GM21360 (cell line): ENCODE results near the gene MYOM1.
A peak's percentile ranks its signal among the peaks of the same experiment; 100 is the strongest.

Source experiments
- ATAC-seq: cut with Tn5 transposase; IDR thresholded peaks from one replicate; pipeline ENCODE4 v1.9.1; 2021; ENCODE audit warnings: mild to moderate bottlenecking, moderate library complexity; ENCODE audit not compliant: unreplicated experiment

MYOM1 gene

GRCh38 chr18:3219631-3220335 is at the start of gene MYOM1:
TSS of gene MYOM1 (minus strand) at chr18:3219968. CDS start at chr18:3215223, 4,745 bp downstream.
- ATAC-seq, result no peak

- no peak for ATAC-seq
Observed at GRCh38 chr18:3269241-3269913, 49.6 kb upstream of the MYOM1 start.

GRCh38 chr18:3268306-3268705 is 48.5 kb upstream of the MYOM1 start:
- ATAC-seq, result no peak

DNA sequence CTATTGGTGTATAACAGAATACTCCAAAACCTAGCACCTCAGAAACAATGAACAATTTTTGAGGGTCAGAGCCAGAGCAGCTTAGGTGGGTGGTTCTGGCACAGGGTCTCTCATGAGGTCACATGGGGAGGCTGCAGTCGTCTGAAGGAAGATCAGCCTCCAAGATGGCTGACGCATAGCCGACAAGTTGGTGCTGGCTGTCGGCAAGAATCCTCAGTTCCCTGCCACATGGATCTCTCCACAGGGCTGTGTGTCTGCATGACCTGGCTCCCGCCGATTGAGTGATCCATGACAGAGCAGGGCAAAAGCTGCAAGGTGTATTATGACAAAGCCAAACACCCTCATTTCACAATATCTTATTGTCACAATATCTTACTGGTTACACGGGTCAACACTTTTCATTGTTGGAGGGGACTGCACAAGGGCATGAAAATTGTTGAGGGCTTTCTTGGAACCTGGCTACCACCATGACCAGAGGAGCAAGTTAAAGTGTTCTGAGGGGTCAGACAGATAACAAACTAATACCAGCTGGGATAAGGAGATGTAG is 46.4 kb upstream of the MYOM1 start:
- ATAC-seq, result no peak

- no peak for ATAC-seq
Observed at GRCh38 chr18:3265564-3266033, 45.8 kb upstream of the MYOM1 start.

GRCh38 chr18:3264362-3264761 is 44.6 kb upstream of the MYOM1 start:
- ATAC-seq, result no peak

DNA sequence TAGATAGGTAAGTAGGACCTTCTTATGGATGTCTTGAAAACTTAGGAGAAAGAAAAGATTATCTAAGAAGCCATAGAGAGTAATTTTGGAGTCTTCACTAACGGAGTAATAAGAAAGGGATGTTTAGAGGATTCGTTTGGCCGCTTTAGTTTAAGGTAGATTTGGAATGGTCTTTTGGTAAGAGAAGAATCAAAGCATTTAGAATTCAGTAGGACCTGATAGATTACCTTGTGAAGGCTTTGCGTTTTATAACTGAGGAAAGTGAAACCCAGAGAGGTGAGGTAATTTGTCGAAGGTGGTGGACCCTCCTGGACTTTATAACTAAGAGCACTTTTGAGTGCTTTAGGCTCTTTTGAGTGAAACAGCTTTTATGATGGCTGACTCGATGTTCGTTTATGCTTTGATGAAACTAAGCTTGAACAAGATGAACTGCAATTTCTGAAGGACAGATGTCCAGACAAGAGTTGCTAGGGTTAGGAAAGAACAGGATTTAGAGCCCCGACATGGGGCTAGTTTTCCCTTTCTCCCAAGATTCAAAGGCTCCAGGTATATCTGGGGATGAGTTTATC is 43.4 kb upstream of the MYOM1 start:
- ATAC-seq, result no peak

DNA sequence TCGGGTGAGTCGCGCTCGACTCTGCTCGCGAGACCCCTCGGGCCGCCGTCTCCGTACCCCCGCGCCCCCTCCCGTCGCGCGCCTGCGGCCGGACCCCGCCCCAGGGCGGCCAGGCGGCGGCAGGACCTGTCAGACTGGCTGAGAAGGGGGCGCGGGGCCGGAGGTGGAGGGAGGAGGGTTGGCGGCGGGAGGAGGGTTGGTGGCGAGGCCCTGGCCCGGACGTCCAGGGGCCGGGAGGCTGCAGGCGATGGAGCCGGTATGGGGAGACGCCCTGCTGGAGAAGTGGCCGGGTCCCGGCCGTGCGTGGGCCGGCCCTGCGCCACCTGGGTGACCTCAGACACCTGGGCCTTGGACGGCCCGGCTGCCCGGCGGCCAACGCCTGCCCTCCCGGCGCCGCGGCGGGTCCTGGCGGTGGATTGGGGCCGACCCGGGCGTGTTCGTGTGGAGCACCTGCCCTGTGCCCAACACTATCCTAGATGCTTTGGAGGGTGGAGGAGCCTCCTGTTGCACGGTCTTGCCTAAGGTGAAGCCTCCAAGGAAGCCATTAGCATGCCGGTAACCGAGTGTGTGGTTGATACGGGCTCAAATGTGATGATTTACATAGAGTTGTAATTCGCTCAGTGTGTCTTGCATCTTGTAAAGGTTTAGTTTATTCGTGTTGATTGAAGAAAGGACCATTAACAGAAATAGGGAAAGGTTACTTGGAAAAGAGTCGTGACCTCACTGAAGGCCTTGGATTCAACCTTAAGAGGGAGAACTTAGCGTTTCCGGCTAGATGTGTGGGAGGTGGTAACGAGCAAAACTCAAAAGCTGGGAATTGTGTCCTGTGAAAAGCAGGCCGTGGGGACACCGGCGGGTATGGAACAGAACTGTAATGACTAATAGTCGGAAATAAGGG is 42.7 kb upstream of the MYOM1 start:
- ATAC-seq, result peak; percentile 35

DNA sequence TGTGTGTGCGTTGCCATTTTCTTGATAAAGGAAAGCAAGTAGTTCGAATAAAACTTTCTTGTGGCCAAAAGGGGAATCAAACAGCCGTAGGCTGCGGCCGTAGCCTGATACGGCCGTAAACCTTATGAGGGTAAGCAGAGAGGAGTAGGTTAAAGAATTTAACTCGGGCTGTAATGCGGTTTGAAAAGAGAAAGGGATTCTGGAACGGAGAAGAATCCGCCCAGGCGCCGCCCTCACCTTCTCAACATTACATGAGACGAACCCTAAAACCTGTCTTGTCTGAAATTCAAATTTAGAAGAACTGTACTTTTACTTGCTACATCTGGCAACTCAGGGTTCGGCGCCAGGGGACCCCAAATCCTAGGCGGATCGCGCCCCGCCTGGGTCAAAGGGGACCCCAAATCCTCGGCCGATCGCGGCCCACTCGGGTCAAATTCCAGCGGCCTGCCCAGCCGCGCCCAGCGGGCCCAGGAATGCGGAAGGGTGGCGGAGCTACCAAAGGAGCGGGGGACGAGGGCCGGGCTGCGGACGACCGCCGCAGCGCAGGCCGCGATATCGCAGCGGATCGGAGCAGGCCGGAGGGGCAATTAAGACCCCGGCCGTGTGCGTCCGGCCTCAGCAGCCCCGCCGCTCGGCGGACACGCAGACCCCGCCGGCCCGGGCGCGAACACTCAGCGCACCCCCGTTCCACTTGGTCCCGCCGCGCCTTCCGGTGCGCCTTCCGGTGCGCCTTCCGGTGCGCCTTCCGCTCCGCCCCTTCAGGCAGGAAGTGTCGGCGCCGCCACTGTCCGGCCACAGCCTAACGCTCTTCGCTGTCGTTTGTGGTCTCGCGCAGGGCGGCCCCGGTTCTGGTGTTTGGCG is 41.8 kb upstream of the MYOM1 start, which contains the start of gene MYL12B:
Gene MYL12B, plus strand, starts transcription at position 761 of the 861 bp plus-strand sequence. CDS start 10,766 bp downstream, outside the sequence.
- peak; percentile 82 for ATAC-seq

DNA sequence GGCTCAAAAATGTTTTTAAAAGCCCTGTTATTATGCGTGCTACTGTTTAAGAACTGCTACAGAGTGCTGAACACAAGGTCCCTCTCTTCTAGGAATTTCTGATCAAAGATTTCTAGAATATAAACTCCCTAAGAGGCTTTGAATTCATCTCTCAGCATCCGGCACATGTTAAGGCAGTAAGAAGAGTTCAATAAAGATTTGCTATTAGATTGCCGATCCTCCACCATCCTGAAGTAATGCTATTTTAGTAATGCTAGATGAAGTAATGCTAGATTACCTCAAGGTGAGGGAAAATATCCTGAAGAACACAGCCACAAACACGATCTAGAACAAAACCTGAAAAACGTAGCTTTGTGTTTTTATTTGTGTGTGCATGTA is 41.2 kb upstream of the MYOM1 start:
- ATAC-seq, result no peak

DNA sequence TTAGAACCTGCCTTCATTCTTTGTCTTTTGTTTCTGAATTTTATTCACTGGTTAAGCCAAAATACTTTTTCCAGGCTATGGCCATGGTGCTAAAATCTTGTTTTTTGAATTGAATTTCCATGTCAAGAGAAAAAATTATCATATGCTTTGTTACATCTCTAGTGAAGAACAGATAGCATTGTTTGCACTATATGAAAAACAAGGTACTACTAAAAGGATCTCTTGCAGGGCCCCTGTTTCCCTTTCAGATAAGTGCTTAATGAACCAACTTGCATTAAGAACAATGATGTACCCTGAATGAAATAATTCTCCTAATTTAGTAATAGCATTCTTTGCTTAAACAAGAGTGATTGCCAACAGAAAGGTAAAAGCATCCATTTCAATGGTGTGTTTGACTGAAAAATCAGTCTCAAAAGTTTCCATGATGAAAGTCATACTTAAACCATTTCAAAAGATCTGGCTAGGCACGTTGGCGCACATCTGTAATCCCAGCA is 37.9 kb upstream of the MYOM1 start:
- no peak for ATAC-seq

DNA sequence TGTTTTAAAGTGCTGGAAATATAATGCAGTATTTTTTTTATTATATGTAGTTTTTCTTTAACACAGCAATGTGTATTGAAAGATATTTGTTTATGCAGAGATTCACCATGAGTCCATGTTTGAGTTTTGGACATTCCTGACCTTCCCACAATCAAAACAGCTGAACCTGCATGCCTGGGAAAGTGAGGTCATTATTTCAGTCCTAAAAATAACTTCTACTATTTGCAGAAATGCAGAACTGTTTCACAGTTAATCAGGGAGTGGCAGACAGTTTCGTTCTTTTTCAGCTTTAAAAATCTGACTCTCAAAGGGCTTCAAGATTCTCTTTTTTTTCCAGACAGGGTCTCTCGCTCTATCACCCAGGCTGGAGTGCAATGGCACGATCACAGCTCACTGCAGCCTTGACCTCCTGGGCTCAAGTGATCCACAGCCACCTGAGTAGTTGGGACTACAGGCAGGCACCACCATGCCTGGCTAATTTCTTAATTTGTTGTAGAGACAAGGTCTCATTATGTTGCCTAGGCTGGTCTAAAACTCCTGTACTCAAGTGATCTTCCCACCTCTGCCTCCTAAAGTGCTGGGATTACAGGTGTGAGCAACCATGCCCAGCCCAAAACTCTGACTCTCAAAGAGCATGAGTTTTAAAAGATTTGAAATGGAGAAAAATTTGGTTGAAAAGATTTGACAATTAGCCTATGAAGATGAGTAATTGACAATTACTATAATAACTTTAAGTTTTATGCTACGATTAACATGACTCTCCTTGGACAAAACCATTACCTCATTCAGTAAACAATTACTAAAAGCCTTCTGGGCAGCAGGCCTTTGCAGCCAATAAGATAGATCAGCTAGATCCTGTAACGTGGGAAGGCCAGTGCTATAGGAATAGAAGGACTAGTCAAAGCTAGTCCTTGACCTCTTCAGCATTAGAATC is 37.2 kb upstream of the MYOM1 start:
- no peak for ATAC-seq

DNA sequence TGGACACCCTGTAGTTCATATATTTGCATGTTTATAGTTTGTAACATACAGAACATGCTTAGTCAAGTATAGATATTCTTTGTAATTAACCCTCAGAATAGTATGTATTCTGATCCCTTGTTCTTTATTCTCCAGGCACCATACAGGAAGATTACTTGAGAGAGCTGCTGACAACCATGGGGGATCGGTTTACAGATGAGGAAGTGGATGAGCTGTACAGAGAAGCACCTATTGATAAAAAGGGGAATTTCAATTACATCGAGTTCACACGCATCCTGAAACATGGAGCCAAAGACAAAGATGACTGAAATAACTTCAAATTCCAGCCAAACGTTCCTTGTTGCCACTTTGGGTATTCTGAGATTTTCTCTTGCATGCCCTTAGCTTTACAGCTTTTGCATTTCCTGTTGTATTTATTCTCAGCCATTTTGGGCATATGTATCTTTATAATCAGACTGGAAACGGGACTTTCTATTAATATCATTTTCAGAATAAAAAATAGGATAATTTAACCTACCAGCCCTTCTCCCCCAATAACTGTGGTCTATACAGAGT is 35.9 kb upstream of the MYOM1 start:
- no peak for ATAC-seq

GRCh38 chr18:3254725-3255124 is 35.0 kb upstream of the MYOM1 start:
- ATAC-seq, result no peak

DNA sequence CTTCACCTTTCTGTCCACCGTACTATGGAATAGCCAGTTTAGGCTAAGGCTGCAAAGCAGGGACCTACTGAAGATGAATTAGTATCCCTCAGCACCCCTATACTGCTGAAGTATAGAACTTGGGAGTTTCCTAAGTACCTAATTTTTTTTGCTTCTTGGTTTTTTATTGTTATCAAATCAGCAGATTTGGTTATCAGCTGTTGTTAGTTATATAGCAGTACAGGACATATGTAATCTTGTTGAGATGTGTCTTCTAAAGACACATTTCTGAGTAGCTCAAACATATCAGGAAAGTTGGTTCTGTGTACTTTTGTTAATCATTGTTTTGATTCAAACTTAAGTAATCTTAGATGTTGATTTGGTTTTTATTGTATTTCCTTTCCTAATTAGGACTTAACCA is 33.1 kb upstream of the MYOM1 start:
- ATAC-seq, result no peak

DNA sequence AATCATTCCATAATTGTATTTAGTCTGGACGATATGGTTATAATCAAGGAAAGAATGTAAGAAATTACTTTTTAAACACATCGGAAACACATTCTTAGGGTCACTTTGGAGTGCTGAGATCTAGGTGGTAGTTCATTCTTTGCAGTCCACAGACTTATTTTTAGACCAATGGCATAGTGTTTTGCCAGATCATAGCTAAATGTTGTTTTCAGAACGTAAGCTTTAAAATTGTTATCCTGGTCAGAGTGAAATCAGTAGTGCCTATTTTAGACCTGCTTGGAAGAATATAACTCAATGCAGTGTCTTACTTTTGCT is 32.2 kb upstream of the MYOM1 start:
- ATAC-seq, result no peak

DNA sequence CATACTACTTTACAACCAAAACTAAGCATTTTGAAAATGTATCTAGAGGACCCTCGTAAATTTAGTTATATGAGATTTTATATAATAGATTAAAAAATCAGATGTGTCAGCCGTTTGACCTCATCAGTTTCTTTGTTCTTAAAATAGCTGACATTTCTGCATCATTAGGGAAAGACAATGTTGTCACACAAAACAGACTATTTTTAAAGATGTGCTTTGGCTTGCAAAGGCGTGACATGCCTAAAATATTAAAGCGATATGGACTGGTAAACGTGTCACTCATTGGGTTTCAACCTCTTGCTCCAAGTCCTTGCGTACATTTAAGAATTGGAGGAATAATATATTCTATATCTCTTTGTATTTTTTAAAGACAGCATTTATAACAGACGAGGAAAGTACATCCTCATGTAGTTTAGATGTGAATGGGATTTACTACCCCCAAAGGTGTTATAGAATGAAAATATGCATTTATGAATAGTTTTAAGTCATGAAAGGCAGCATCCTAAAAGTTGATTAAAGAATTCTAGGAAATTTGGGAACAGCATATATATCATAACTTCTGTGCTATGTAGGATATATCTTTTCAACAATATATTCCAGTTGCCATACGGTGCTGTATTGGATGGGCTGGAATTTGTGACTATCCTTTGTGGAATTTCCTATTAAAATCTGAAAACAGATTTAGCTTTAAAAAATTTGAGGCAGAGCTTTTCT is 31.6 kb upstream of the MYOM1 start:
- no peak for ATAC-seq
